ENCODE results near the gene CLN6. TPM values are rescaled to one million over a fixed set of nuclear protein-coding genes. Genes with fewer than 3 reads are reported as not detected.
A peak's percentile ranks its signal among the peaks of the same experiment; 100 is the strongest.

Gene CLN6
- total and polyA plus RNA-seq, 9 of the 15 experiments (the other 6 are each of a cell fraction or from before 2014, with no cell fraction given): 0.71 to 53.3 (median 39.3) TPM

GRCh38 chr15:68262514-68263356, 33.2 kb upstream of the CLN6 start:
- no peak for TF ChIP-seq BRF2 (IDR thresholded peaks at IDR 0.05; ENCODE audit: borderline replicate concordance, insufficient read depth, insufficient read length)
- TF ChIP-seq CBX2 (IDR thresholded peaks at IDR 0.05; ENCODE audit: insufficient read depth, low read length, poor library complexity, severe bottlenecking): peak; percentile 69
- TF ChIP-seq HDAC1 (IDR thresholded peaks at IDR 0.05): no peak
- TF ChIP-seq CBX8 (IDR thresholded peaks at IDR 0.05; ENCODE audit: borderline replicate concordance, extremely low read depth, low read depth, low read length, poor library complexity, severe bottlenecking): peak; percentile 86
- TF ChIP-seq BMI1 (IDR thresholded peaks at IDR 0.05; ENCODE audit: low read length): peak; percentile 71; the same call in 1 of the 2 replicates
- TF ChIP-seq ZFP36 (IDR thresholded peaks at IDR 0.05; ENCODE audit: low read depth, low read length, partially characterized antibody): peak; percentile 42
- no peaks in the 10 kb centered on the region for H3K4me1 ChIP-seq (replicated peaks in 1 of 2; ENCODE audit: control insufficient read depth in 2 of 2, insufficient read depth in 2 of 2, low read length in 2 of 2)

More at GRCh38 chr15:68262514-68263356, 33.2 kb upstream of the CLN6 start:
- H3K36me3 ChIP-seq (ENCODE audit: control insufficient read depth, insufficient read depth, low read length): no peaks in the 10 kb centered on the region
- WGBS (ENCODE audit: insufficient coverage, low coverage, missing lambda C conversion rate): 0% methylated on average over 4 of the region's 5 CpGs
- H3K27ac ChIP-seq (ENCODE audit: extremely low read depth, low read depth, low read length): no peak overlapping the region
- no peaks in the 10 kb centered on the region; the same call in 1 of the 2 replicates for H3K9me3 ChIP-seq (replicated peaks; ENCODE audit: control insufficient read depth, insufficient read depth, low read depth, low read length)
- no peaks in the 10 kb centered on the region for H3K79me2 ChIP-seq (ENCODE audit: control insufficient read depth, insufficient read depth, low read length)
- H4K20me1 ChIP-seq (replicated peaks; ENCODE audit: control insufficient read depth, insufficient read depth, low read length): no peaks in the 10 kb centered on the region
- intact Hi-C loops (cut with micrococcal nuclease) (no loop called here), in situ Hi-C loops (cut with MboI) (no loop called here)
- ChIA-PET CTCF (ENCODE audit: low intra/inter-chr PET ratio) (no interaction called here), POLR2A (interaction anchor here (0.6 to 1.1 kb wide), 3 partner anchors 9 to 36 kb away, joined by 3 to 5 read pairs (median 3); no protein-coding TSS in a partner anchor)
- no peak overlapping the region for H3K9ac ChIP-seq (ENCODE audit: insufficient read depth in 1 of 2, low read depth in 2 of 2, low read length in 2 of 2)
- no peak for ATAC-seq
- no peak overlapping the region for H2AFZ ChIP-seq (ENCODE audit: low read depth, low read length)
- FAIRE-seq: no peak
- no peak overlapping the region for H3K4me3 ChIP-seq
- peaks cover 29 to 32% of the 10 kb centered on the region in 2 experiments for H3K27me3 ChIP-seq (ENCODE audit: control insufficient read depth in 2 of 2, insufficient read depth in 2 of 2, low read length in 2 of 2)
- BruUV-seq (replicated peaks): no TSS peak
- H3K9me1 ChIP-seq (ENCODE audit: control insufficient read depth, insufficient read depth, low read length): no peaks in the 10 kb centered on the region
- no peak for DNase-seq (ENCODE audit: extremely low read depth in 1 of 4, low spot score in 3 of 4)
- no peak overlapping the region for H3K4me2 ChIP-seq (ENCODE audit: insufficient read depth, low read length)
